ENCODE results near the gene NT5M.

The NT5M gene

GRCh38 chr17:17345294-17345597 lies 42.1 kb downstream of the NT5M start:
- Histone ChIP-seq H3K79me2 (ENCODE audit: insufficient read depth, low read length) (no peaks in the 10 kb centered on the region), H4K20me1 (ENCODE audit: low read depth, low read length) (no peaks in the 10 kb centered on the region), H3K9ac (ENCODE audit: low read length) (no peak overlapping the region), H3K9me3 (ENCODE audit: insufficient read depth, low read length) (no peaks in the 10 kb centered on the region), H3F3A (ENCODE audit: insufficient read depth) (no peaks in the 10 kb centered on the region), H3K27me3 (ENCODE audit: low read length) (no peaks in the 10 kb centered on the region), H3K9me2 (replicated peaks; ENCODE audit: insufficient read depth, low read length) (no peaks in the 10 kb centered on the region), H3K36me3 (ENCODE audit: low read length) (no peaks in the 10 kb centered on the region), H2AFZ (ENCODE audit: low read depth, low read length, severe bottlenecking) (no peak overlapping the region), H3K4me3 (ENCODE audit: insufficient read depth, low read length, poor library complexity, severe bottlenecking) (no peak overlapping the region), H3K4me2 (ENCODE audit: low read depth, low read length, poor library complexity, severe bottlenecking) (no peak overlapping the region), H3K27ac (ENCODE audit: low read depth, low read length) (no peak overlapping the region)
- TF ChIP-seq CTCF (IDR thresholded peaks at IDR 0.05; ENCODE audit: insufficient read depth, low read length, poor library complexity, severe bottlenecking) = no peak
- TF ChIP-seq EZH2phosphoT487 (conservative IDR thresholded peaks at IDR 0.05; ENCODE audit: low read length) = no peak

- Histone ChIP-seq H3K27ac (ENCODE audit: low read depth, low read length) (no peak overlapping the region), H3K9me2 (replicated peaks; ENCODE audit: insufficient read depth, low read length) (no peaks in the 10 kb centered on the region), H3K9me3 (ENCODE audit: insufficient read depth, low read length) (no peaks in the 10 kb centered on the region), H4K20me1 (ENCODE audit: low read depth, low read length) (no peaks in the 10 kb centered on the region), H3K36me3 (ENCODE audit: low read length) (no peaks in the 10 kb centered on the region), H3K9ac (ENCODE audit: low read length) (no peak overlapping the region), H3K4me2 (ENCODE audit: low read depth, low read length, poor library complexity, severe bottlenecking) (no peak overlapping the region), H3K27me3 (ENCODE audit: low read length) (no peaks in the 10 kb centered on the region), H3F3A (ENCODE audit: insufficient read depth) (no peaks in the 10 kb centered on the region), H3K79me2 (ENCODE audit: insufficient read depth, low read length) (no peaks in the 10 kb centered on the region), H2AFZ (ENCODE audit: low read depth, low read length, severe bottlenecking) (no peak overlapping the region), H3K4me3 (ENCODE audit: insufficient read depth, low read length, poor library complexity, severe bottlenecking) (no peak overlapping the region)
- TF ChIP-seq EZH2phosphoT487 (conservative IDR thresholded peaks at IDR 0.05; ENCODE audit: low read length) = no peak
These were observed 42.7 kb downstream of the NT5M start for GRCh38 chr17:17345686-17346427.

- no peaks in the 10 kb centered on the region for H3F3A ChIP-seq (ENCODE audit: insufficient read depth)
- H2AFZ ChIP-seq (ENCODE audit: low read depth, low read length, severe bottlenecking) = no peak overlapping the region
- no peak overlapping the region for H3K4me2 ChIP-seq (ENCODE audit: low read depth, low read length, poor library complexity, severe bottlenecking)
- no peaks in the 10 kb centered on the region for H3K27me3 ChIP-seq (ENCODE audit: low read length)
- no peak overlapping the region for H3K9ac ChIP-seq (ENCODE audit: low read length)
- no peak for TF ChIP-seq CTCF (IDR thresholded peaks at IDR 0.05; ENCODE audit: insufficient read depth, low read length, poor library complexity, severe bottlenecking)
- TF ChIP-seq EZH2phosphoT487 (conservative IDR thresholded peaks at IDR 0.05; ENCODE audit: low read length) = no peak
- H3K79me2 ChIP-seq (ENCODE audit: insufficient read depth, low read length) = no peaks in the 10 kb centered on the region
- no peak overlapping the region for H3K27ac ChIP-seq (ENCODE audit: low read depth, low read length)
- H3K4me3 ChIP-seq (ENCODE audit: insufficient read depth, low read length, poor library complexity, severe bottlenecking) = no peak overlapping the region
- no peaks in the 10 kb centered on the region for H4K20me1 ChIP-seq (ENCODE audit: low read depth, low read length)
- no peaks in the 10 kb centered on the region for H3K36me3 ChIP-seq (ENCODE audit: low read length)
- H3K9me2 ChIP-seq (replicated peaks; ENCODE audit: insufficient read depth, low read length) = no peaks in the 10 kb centered on the region
- H3K9me3 ChIP-seq (ENCODE audit: insufficient read depth, low read length) = no peaks in the 10 kb centered on the region
These were observed 43.5 kb downstream of the NT5M start for GRCh38 chr17:17346428-17347233.
